A549 (cell line): ENCODE results near the gene ULK4. TPM values are rescaled to one million over a fixed set of nuclear protein-coding genes. Genes with fewer than 3 reads are reported as not detected.

ENCODE experiments used
- ATAC-seq, 2 experiments: fragments of 200-7000 bp in 1 of 2; fragments of >200 bp in 1 of 2; cut with Nextera tagmentation in 1 of 2; cut with Tn5 transposase in 1 of 2; 3 replicates each; pipeline versions ENCODE4 v1.8.0 to v1.9.1; 2018 to 2020; ENCODE audit warnings: mild to moderate bottlenecking in 1 of 2, moderate library complexity in 1 of 2
- CTCF ChIA-PET: fragments of 300-600 bp; sonication (Branson Sonifier 250); formaldehyde crosslinking; extraction: SDS; loops from one replicate; lab custom pipeline; 2021; ENCODE audit warnings: antibody characterized with exemption, inconsistent platforms; lab: Yijun Ruan, JAX
- POLR2A ChIA-PET: fragments of 350-600 bp; formaldehyde crosslinking; extraction: SDS; loops from one replicate; lab custom pipeline; 2021; ENCODE audit warnings: antibody characterized with exemption, inconsistent platforms; lab: Yijun Ruan, JAX
- DNase-seq, 2 experiments: peaks; one replicate each; pipeline versions ENCODE4 v3.0.0 to v3.0.0-alpha.2; 2011 to 2016; ENCODE audit warnings: low read depth in 1 of 2, low spot score in 1 of 2
- FAIRE-seq: peaks from 2 replicates; lab custom pipeline; 2011; peaks lifted over from hg19 to GRCh38; lab: Jason Lieb, UNC
- H3K27ac ChIP-seq, 2 experiments: fragments of >200 bp; sonication (Bioruptor Twin); formaldehyde crosslinking; 3 replicates each; pipeline ENCODE4 v1.5.1; 2016 to 2017
- H3K4me1 ChIP-seq: fragments of >200 bp; sonication (Bioruptor Twin); formaldehyde crosslinking; 3 replicates; pipeline ENCODE4 v1.6.1; 2016
- H3K4me2 ChIP-seq: fragments of >200 bp; sonication (Bioruptor Twin); formaldehyde crosslinking; 3 replicates; pipeline ENCODE4 v1.6.1; 2016
- H3K4me3 ChIP-seq: fragments of >200 bp; sonication (Bioruptor Twin); formaldehyde crosslinking; 3 replicates; pipeline ENCODE4 v1.5.1; 2016
- H3K9me3 ChIP-seq: fragments of >200 bp; sonication (Bioruptor Twin); formaldehyde crosslinking; 3 replicates; pipeline ENCODE4 v1.6.1; 2016
- BCL3 ChIP-seq: fragments of >200 bp; sonication (Bioruptor Twin); formaldehyde crosslinking; IDR thresholded peaks from 3 replicates; pipeline ENCODE4 v1.6.1; 2016
- CBX8 ChIP-seq: fragments of 200-600 bp; sonication (generic); IDR thresholded peaks from 2 replicates; pipeline ENCODE4 v1.6.1; 2016
- CHD2 ChIP-seq: fragments of 150-350 bp; IDR thresholded peaks from 2 replicates; pipeline ENCODE4 v1.6.1; 2014; ENCODE audit warnings: low read length; ENCODE audit not compliant: partially characterized antibody
- EHF ChIP-seq: fragments of 250-450 bp; sonication (Bioruptor Pico); IDR thresholded peaks from 2 replicates; pipeline ENCODE4 v1.5.0; 2020; ENCODE audit warnings: mild to moderate bottlenecking
- EHMT2 ChIP-seq: fragments of 200-600 bp; sonication (generic); IDR thresholded peaks from 2 replicates; pipeline ENCODE4 v1.6.1; 2016; ENCODE audit warnings: antibody characterized with exemption, low read depth, mild to moderate bottlenecking, moderate library complexity
- ELK1 ChIP-seq: fragments of 150-350 bp; IDR thresholded peaks from 2 replicates; pipeline ENCODE4 v1.6.1; 2014; ENCODE audit warnings: low read depth, mild to moderate bottlenecking, low read length
- EP300 ChIP-seq, 2 experiments: fragments of >200 bp; sonication (Bioruptor Twin); formaldehyde crosslinking; IDR thresholded peaks; 2 replicates in 1 of 2; 3 replicates in 1 of 2; pipeline ENCODE4 v1.6.1; 2016 to 2017
- FOSL2 ChIP-seq, 2 experiments: fragments of 450-650 bp in 1 of 2; fragments of >200 bp in 1 of 2; sonication (Bioruptor Twin) in 1 of 2; formaldehyde crosslinking; IDR thresholded peaks; 2 replicates each; pipeline versions ENCODE4 v1.5.0 to v1.6.1; 2016 to 2020; ENCODE audit warnings: mild to moderate bottlenecking in 1 of 2, moderate library complexity in 1 of 2
- HDAC2 ChIP-seq: fragments of 200-600 bp; sonication (generic); IDR thresholded peaks from 2 replicates; pipeline ENCODE4 v1.6.1; 2016
- HOXB5 ChIP-seq: fragments of 250-450 bp; sonication (Bioruptor Pico); IDR thresholded peaks from 2 replicates; pipeline ENCODE4 v1.5.0; 2020; ENCODE audit warnings: mild to moderate bottlenecking, moderate library complexity
- JUN ChIP-seq, 2 experiments: fragments of >200 bp; sonication (Bioruptor Twin); formaldehyde crosslinking; IDR thresholded peaks; 2 replicates in 1 of 2; 3 replicates in 1 of 2; pipeline ENCODE4 v1.6.1; 2016 to 2017
- JUNB ChIP-seq: fragments of >200 bp; sonication (Bioruptor Twin); formaldehyde crosslinking; IDR thresholded peaks from 2 replicates; pipeline ENCODE4 v1.6.1; 2016
- MAFK ChIP-seq: fragments of 450-650 bp; IDR thresholded peaks from 2 replicates; pipeline ENCODE4 v1.6.1; 2014; ENCODE audit not compliant: partially characterized antibody
- MAZ ChIP-seq: fragments of 150-350 bp; IDR thresholded peaks from 2 replicates; pipeline ENCODE4 v1.6.1; 2014; ENCODE audit warnings: antibody characterized with exemption, low read depth, low read length, borderline replicate concordance
- POLR2AphosphoS2 ChIP-seq: conservative IDR thresholded peaks from 2 replicates; pipeline ENCODE4 v1.6.1; 2012; ENCODE audit warnings: low read length, improper control_type of control experiment, inconsistent platforms
- RFX5 ChIP-seq: fragments of 450-650 bp; IDR thresholded peaks from 2 replicates; pipeline ENCODE4 v1.7.1; 2014; ENCODE audit warnings: antibody characterized with exemption, mild to moderate bottlenecking, moderate library complexity
- TP53 ChIP-seq: fragments of 250-450 bp; sonication (Bioruptor Pico); IDR thresholded peaks from 2 replicates; pipeline ENCODE4 v1.5.0; 2021; ENCODE audit warnings: mild to moderate bottlenecking, moderate library complexity
- USF2 ChIP-seq: fragments of 450-650 bp; IDR thresholded peaks from 2 replicates; pipeline ENCODE4 v1.6.1; 2014; ENCODE audit warnings: antibody characterized with exemption
- ZNF302 ChIP-seq: fragments of 250-450 bp; sonication (Bioruptor Pico); IDR thresholded peaks from 2 replicates; pipeline ENCODE4 v1.9.0; 2021; ENCODE audit warnings: inconsistent platforms, mild to moderate bottlenecking, moderate library complexity
- ZSCAN20 ChIP-seq: fragments of 250-450 bp; sonication (Bioruptor Pico); IDR thresholded peaks from 2 replicates; pipeline ENCODE4 v1.8.0; 2022; ENCODE audit warnings: mild to moderate bottlenecking, moderate library complexity
- WGBS: methylation state at CpG from one replicate; pipeline ENCODE4 v1.1.6; 2017; ENCODE audit errors: missing lambda C conversion rate; 5-methylcytosine and 5-hydroxymethylcytosine counted together
- polyA plus RNA-seq, 4 experiments: library from polyadenylated mRNA; depleted of rRNA in 3 of 4; stranded (reverse); fragments of >200 nt; fragmentation: RNase III in 1 of 4; extraction: RNeasy Plus Mini Kit Qiagen cat#74134 plus additional on column Dnase treatment in 1 of 4; gene quantifications; 2 replicates in 3 of 4; 3 replicates in 1 of 4; pipeline ENCODE4 v1.2.3, GENCODE V29; 2011 to 2017

Gene ULK4
- polyA plus RNA-seq, 2 of the 4 experiments (the other 2 are of a cell fraction) = 4.9 to 7.7 TPM

GRCh38 chr3:41317718-41318117 is 644.2 kb downstream of the ULK4 start:
- FAIRE-seq (no peak), DNase-seq (peak in 1 of 2 experiments; percentile 22), ATAC-seq (no peak; a peak in 1 of 6 replicates)
- Histone ChIP-seq H3K27ac (peak overlapping the region; percentile 17 to 40; a peak in 3 of 6 replicates), H3K9me3 (no peaks in the 10 kb centered on the region), H3K4me1 (peaks cover 16% of the 10 kb centered on the region), H3K4me3 (no peak overlapping the region), H3K4me2 (peak overlapping the region; percentile 58)
- TF ChIP-seq ELK1 (no peak), MAZ (no peak), JUNB (no peak)
- ChIA-PET POLR2A (no interaction called here), CTCF (no interaction called here)
- WGBS = 22% methylated on average over 1 of the region's 1 CpG

GRCh38 chr3:41317298-41317697 is 644.6 kb downstream of the ULK4 start:
- Histone ChIP-seq H3K4me2 (peak overlapping the region; percentile 58), H3K27ac (peak overlapping the region; percentile 17 to 40; a peak in 2 of 6 replicates), H3K4me1 (peaks cover 16% of the 10 kb centered on the region), H3K9me3 (no peaks in the 10 kb centered on the region)
- FAIRE-seq = no peak
- no peak for DNase-seq
- no peak for TF ChIP-seq TP53 (CRISPR knock-in tag)
- TF ChIP-seq BCL3 = no peak
- no peak for TF ChIP-seq EHF (CRISPR knock-in tag)
- TF ChIP-seq, all 56 proteins: peak for 0
- no peak for ATAC-seq
- ChIA-PET POLR2A (no interaction called here), CTCF (interaction anchor here (0.7 kb wide), 1 partner anchor 21 kb away, joined by 5 read pairs; no protein-coding TSS in a partner anchor)
- 81% methylated on average over 6 of the region's 6 CpGs for WGBS
- H3K4me3 ChIP-seq = no peak overlapping the region

- DNase-seq = no peak
- peaks cover 16% of the 10 kb centered on the region for H3K4me1 ChIP-seq
- H3K4me2 ChIP-seq = no peak overlapping the region
- TF ChIP-seq POLR2AphosphoS2 (no peak), CHD2 (no peak), CBX8 (no peak), TP53 (CRISPR knock-in tag) (no peak), FOSL2 (IDR thresholded peaks at IDR 0.05) (no peak), FOSL2 (CRISPR knock-in tag; IDR thresholded peaks at IDR 0.05) (no peak), ELK1 (no peak)
- CTCF ChIA-PET = no interaction called here
- ATAC-seq = no peak
- no peak overlapping the region for H3K27ac ChIP-seq
- H3K4me3 ChIP-seq = no peak overlapping the region
- 97% methylated on average over 2 of the region's 2 CpGs for WGBS
- no peak for FAIRE-seq
- no peaks in the 10 kb centered on the region for H3K9me3 ChIP-seq
- POLR2A ChIA-PET = no interaction called here
These were observed 646.8 kb downstream of the ULK4 start for GRCh38 chr3:41315126-41315525.

- 88% methylated on average over 2 of the region's 2 CpGs for WGBS
- ATAC-seq = no peak
- Histone ChIP-seq H3K9me3 (no peaks in the 10 kb centered on the region), H3K27ac (no peak overlapping the region), H3K4me2 (no peak overlapping the region), H3K4me3 (no peak overlapping the region), H3K4me1 (no peaks in the 10 kb centered on the region)
- no peak for FAIRE-seq
- ChIA-PET CTCF (interaction anchor here (1.0 kb wide), 1 partner anchor 22 kb away, joined by 3 read pairs; no protein-coding TSS in a partner anchor), POLR2A (no interaction called here)
- DNase-seq = no peak
- TF ChIP-seq ZSCAN20 (CRISPR knock-in tag) (no peak), HOXB5 (CRISPR knock-in tag) (no peak), EHMT2 (no peak), MAFK (no peak), EP300 (IDR thresholded peaks at IDR 0.05) (no peak), JUN (IDR thresholded peaks at IDR 0.05) (no peak), RFX5 (no peak), ELK1 (no peak), FOSL2 (IDR thresholded peaks at IDR 0.05) (no peak), FOSL2 (CRISPR knock-in tag; IDR thresholded peaks at IDR 0.05) (no peak), USF2 (no peak), ZNF302 (CRISPR knock-in tag) (no peak), HDAC2 (no peak), CBX8 (no peak), CHD2 (no peak)
These were observed 653.8 kb downstream of the ULK4 start for GRCh38 chr3:41308119-41308518.
